ENCODE measurements around the gene BAIAP3.

The BAIAP3 gene

GRCh38 chr16:1323296-1324239, 9.9 kb upstream of the BAIAP3 start:
- no peaks in the 10 kb centered on the region for H3K4me1 ChIP-seq (ENCODE audit: low read depth, poor library complexity, severe bottlenecking)
- TF ChIP-seq, protein P1, sequence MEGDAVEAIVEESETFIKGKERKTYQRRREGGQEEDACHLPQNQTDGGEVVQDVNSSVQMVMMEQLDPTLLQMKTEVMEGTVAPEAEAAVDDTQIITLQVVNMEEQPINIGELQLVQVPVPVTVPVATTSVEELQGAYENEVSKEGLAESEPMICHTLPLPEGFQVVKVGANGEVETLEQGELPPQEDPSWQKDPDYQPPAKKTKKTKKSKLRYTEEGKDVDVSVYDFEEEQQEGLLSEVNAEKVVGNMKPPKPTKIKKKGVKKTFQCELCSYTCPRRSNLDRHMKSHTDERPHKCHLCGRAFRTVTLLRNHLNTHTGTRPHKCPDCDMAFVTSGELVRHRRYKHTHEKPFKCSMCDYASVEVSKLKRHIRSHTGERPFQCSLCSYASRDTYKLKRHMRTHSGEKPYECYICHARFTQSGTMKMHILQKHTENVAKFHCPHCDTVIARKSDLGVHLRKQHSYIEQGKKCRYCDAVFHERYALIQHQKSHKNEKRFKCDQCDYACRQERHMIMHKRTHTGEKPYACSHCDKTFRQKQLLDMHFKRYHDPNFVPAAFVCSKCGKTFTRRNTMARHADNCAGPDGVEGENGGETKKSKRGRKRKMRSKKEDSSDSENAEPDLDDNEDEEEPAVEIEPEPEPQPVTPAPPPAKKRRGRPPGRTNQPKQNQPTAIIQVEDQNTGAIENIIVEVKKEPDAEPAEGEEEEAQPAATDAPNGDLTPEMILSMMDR (conservative IDR thresholded peaks at IDR 0.05; ENCODE audit: low read depth, low read length), result no peak
- no peaks in the 10 kb centered on the region; the same call in 1 of the 2 replicates for H3K36me3 ChIP-seq (ENCODE audit: insufficient read depth)
- H2AFZ ChIP-seq (ENCODE audit: low read depth), result no peak overlapping the region
- no peak overlapping the region for H3K27ac ChIP-seq
- no peaks in the 10 kb centered on the region for H4K20me1 ChIP-seq (ENCODE audit: insufficient read depth)
- no peak overlapping the region for H3K4me2 ChIP-seq
- no peak overlapping the region for H3K9ac ChIP-seq
- H3K79me2 ChIP-seq (ENCODE audit: insufficient read depth, low read depth), result no peaks in the 10 kb centered on the region
- H3K27me3 ChIP-seq (ENCODE audit: insufficient read depth, low read depth), result no peaks in the 10 kb centered on the region
- no peak overlapping the region for H3K4me3 ChIP-seq (IDR thresholded peaks at IDR 0.05; ENCODE audit: insufficient read depth, low read depth, low read length)

DNA sequence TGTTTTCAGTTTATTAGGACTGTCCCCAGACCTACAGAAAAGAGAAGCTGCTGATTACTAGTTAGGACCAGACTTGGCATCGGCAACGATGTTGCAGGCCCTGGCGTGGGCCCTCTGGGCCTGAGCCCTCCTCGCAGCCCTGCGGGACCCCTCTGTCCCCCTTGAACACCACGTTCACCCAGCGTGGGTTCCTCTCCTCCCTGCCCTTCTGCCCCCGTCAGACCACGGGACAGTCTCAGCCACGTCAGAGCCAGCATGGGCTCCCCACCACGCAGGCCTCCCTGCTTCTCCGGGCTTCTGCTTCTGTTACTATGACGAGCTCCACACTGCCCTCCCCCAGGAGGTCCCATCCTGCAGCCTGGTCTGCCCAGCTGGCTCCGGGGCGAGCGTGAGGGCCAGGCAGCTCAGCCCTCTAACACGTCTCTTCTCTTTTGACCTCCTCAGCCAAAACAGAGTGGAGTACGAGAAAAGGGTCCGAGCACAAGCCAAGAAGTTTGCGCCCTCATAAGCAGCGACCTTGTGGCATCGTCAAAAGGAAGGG, 9.1 kb upstream of the BAIAP3 start:
- Histone ChIP-seq H4K20me1 (ENCODE audit: insufficient read depth) (no peaks in the 10 kb centered on the region), H3K27ac (no peak overlapping the region), H3K4me1 (ENCODE audit: low read depth, poor library complexity, severe bottlenecking) (no peaks in the 10 kb centered on the region), H2AFZ (ENCODE audit: low read depth) (no peak overlapping the region), H3K27me3 (ENCODE audit: insufficient read depth, low read depth) (no peaks in the 10 kb centered on the region), H3K4me3 (IDR thresholded peaks at IDR 0.05; ENCODE audit: insufficient read depth, low read depth, low read length) (no peak overlapping the region), H3K79me2 (ENCODE audit: insufficient read depth, low read depth) (no peaks in the 10 kb centered on the region), H3K9ac (no peak overlapping the region), H3K4me2 (no peak overlapping the region), H3K36me3 (ENCODE audit: insufficient read depth) (no peaks in the 10 kb centered on the region; the same call in 1 of the 2 replicates)
- TF ChIP-seq, protein P1 (conservative IDR thresholded peaks at IDR 0.05; ENCODE audit: low read depth, low read length), result no peak

GRCh38 chr16:1325261-1325660, 8.2 kb upstream of the BAIAP3 start:
- Histone ChIP-seq H3K27ac (no peak overlapping the region), H3K9ac (no peak overlapping the region), H3K4me3 (IDR thresholded peaks at IDR 0.05; ENCODE audit: insufficient read depth, low read depth, low read length) (no peak overlapping the region), H3K4me2 (no peak overlapping the region), H3K27me3 (ENCODE audit: insufficient read depth, low read depth) (no peaks in the 10 kb centered on the region), H2AFZ (ENCODE audit: low read depth) (no peak overlapping the region), H3K36me3 (ENCODE audit: insufficient read depth) (no peaks in the 10 kb centered on the region; the same call in 1 of the 2 replicates), H3K4me1 (ENCODE audit: low read depth, poor library complexity, severe bottlenecking) (no peaks in the 10 kb centered on the region), H3K79me2 (ENCODE audit: insufficient read depth, low read depth) (no peaks in the 10 kb centered on the region), H4K20me1 (ENCODE audit: insufficient read depth) (no peaks in the 10 kb centered on the region)
- TF ChIP-seq, protein P1 (conservative IDR thresholded peaks at IDR 0.05; ENCODE audit: low read depth, low read length), result no peak

DNA sequence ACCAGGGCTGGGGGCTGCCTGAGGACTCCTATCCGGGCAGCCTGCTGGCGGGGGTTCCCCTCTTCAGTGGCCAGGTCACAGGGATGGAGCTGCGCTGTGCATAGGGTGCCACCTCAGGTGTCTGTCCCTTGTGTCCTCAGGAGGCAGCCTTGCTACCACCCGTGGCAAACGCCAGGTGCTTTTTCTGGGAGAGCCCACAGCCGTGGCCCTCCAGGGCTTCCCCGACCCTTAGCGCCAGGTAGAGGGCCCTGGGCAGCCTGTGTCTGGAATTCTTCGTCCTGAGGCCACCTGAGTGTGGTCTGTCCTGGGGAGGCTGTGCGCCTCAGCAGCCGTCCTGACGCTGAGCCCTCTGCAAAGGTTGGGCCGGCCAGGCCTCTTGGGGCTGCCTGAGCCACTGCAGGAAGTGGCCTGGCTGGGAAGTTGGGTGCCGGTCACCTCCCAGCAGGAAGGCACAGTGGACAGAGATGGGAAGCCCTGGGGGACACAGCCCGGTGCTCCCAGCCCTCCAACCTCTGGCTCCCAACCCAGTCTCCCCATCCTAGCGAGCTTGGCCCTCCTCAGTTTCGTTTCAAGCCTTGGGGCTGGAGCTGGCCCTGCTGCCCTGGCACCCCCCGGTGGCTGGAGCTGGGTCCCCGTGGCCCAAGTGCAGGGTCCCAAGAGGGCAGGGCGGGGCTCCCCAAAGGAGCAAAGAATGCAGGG, 7.6 kb upstream of the BAIAP3 start:
- no peak overlapping the region for H3K4me3 ChIP-seq (IDR thresholded peaks at IDR 0.05; ENCODE audit: insufficient read depth, low read depth, low read length)
- H4K20me1 ChIP-seq (ENCODE audit: insufficient read depth), result no peaks in the 10 kb centered on the region
- H3K9ac ChIP-seq, result no peak overlapping the region
- no peak overlapping the region for H2AFZ ChIP-seq (ENCODE audit: low read depth)
- H3K79me2 ChIP-seq (ENCODE audit: insufficient read depth, low read depth), result no peaks in the 10 kb centered on the region
- no peak overlapping the region for H3K4me2 ChIP-seq
- H3K4me1 ChIP-seq (ENCODE audit: low read depth, poor library complexity, severe bottlenecking), result peaks cover under 1% of the 10 kb centered on the region
- H3K27me3 ChIP-seq (ENCODE audit: insufficient read depth, low read depth), result no peaks in the 10 kb centered on the region
- no peaks in the 10 kb centered on the region; the same call in 1 of the 2 replicates for H3K36me3 ChIP-seq (ENCODE audit: insufficient read depth)
- H3K27ac ChIP-seq, result no peak overlapping the region
- TF ChIP-seq, protein P1 (conservative IDR thresholded peaks at IDR 0.05; ENCODE audit: low read depth, low read length), result no peak

Data from KMS-11 (cell line).